SK-N-SH treated with all-trans-retinoic acid at 6 μM for 48 hours (cell line): Measurements from ENCODE around the gene RRAD.
A peak's percentile ranks its signal among the peaks of the same experiment; 100 is the strongest.

Source experiments
- ATAC-seq: fragments of 200-7000 bp; cut with Tn5 transposase; 3 replicates; pipeline ENCODE4 v1.9.1; 2020; ENCODE audit warnings: mild to moderate bottlenecking, moderate library complexity
- ARNTL ChIP-seq: fragments of 450-650 bp; formaldehyde crosslinking; IDR thresholded peaks from 2 replicates; pipeline ENCODE4 v1.5.0; 2020; ENCODE audit warnings: low read depth, mild to moderate bottlenecking, moderate library complexity, borderline replicate concordance
- BACH2 ChIP-seq: fragments of 250-450 bp; sonication (Bioruptor Pico); IDR thresholded peaks from 2 replicates; pipeline ENCODE4 v1.9.0; 2021; ENCODE audit warnings: mild to moderate bottlenecking, borderline replicate concordance
- CSDC2 ChIP-seq: fragments of 250-450 bp; sonication (Bioruptor Pico); IDR thresholded peaks from 2 replicates; pipeline ENCODE4 v1.5.0; 2020; ENCODE audit warnings: mild to moderate bottlenecking, moderate library complexity
- ESRRG ChIP-seq: fragments of 250-450 bp; sonication (Bioruptor Pico); IDR thresholded peaks from 2 replicates; pipeline ENCODE4 v1.6.1; 2021; ENCODE audit warnings: mild to moderate bottlenecking
- GLIS3 ChIP-seq: fragments of 250-450 bp; sonication (Bioruptor Pico); IDR thresholded peaks from 2 replicates; pipeline ENCODE4 v1.5.0; 2020; ENCODE audit warnings: mild to moderate bottlenecking, moderate library complexity
- ISL1 ChIP-seq: fragments of 250-450 bp; sonication (Bioruptor Pico); IDR thresholded peaks from 2 replicates; pipeline ENCODE4 v2.1.2; 2022; ENCODE audit warnings: mild to moderate bottlenecking, moderate library complexity
- OSR1 ChIP-seq: fragments of 250-450 bp; sonication (Bioruptor Pico); IDR thresholded peaks from 2 replicates; pipeline ENCODE4 v1.8.0; 2022; ENCODE audit warnings: moderate library complexity, mild to moderate bottlenecking, inconsistent platforms
- RARB ChIP-seq: fragments of 250-450 bp; sonication (Bioruptor Pico); IDR thresholded peaks from 2 replicates; pipeline ENCODE4 v1.8.0; 2021; ENCODE audit warnings: mild to moderate bottlenecking, moderate library complexity
- SNAI2 ChIP-seq: fragments of 250-450 bp; sonication (Bioruptor Pico); IDR thresholded peaks from 2 replicates; pipeline ENCODE4 v1.5.0; 2020; ENCODE audit warnings: mild to moderate bottlenecking, moderate library complexity
- TOX ChIP-seq: fragments of 250-450 bp; sonication (Bioruptor Pico); IDR thresholded peaks from 2 replicates; pipeline ENCODE4 v1.8.0; 2021; ENCODE audit warnings: mild to moderate bottlenecking, moderate library complexity, borderline replicate concordance
- ZC3H10 ChIP-seq: fragments of 250-450 bp; sonication (Bioruptor Pico); IDR thresholded peaks from 2 replicates; pipeline ENCODE4 v1.5.1; 2021; ENCODE audit warnings: mild to moderate bottlenecking, moderate library complexity
- ZFP3 ChIP-seq: fragments of 250-450 bp; sonication (Bioruptor Pico); IDR thresholded peaks from 2 replicates; pipeline ENCODE4 v1.5.0; 2020; ENCODE audit warnings: mild to moderate bottlenecking, moderate library complexity
- ZFP30 ChIP-seq: fragments of 450-650 bp; formaldehyde crosslinking; IDR thresholded peaks from 2 replicates; pipeline ENCODE4 v1.5.0; 2022; ENCODE audit warnings: mild to moderate bottlenecking, moderate library complexity
- ZNF565 ChIP-seq: fragments of 450-650 bp; formaldehyde crosslinking; conservative IDR thresholded peaks from 2 replicates; pipeline ENCODE4 v1.5.0; 2020; ENCODE audit warnings: low read depth, mild to moderate bottlenecking, moderate library complexity
- ZNF70 ChIP-seq: fragments of 450-650 bp; formaldehyde crosslinking; IDR thresholded peaks from 2 replicates; pipeline ENCODE4 v1.5.0; 2020; ENCODE audit warnings: mild to moderate bottlenecking, moderate library complexity
- ZNF8 ChIP-seq: fragments of 450-650 bp; formaldehyde crosslinking; IDR thresholded peaks from 2 replicates; pipeline ENCODE4 v1.5.0; 2020; ENCODE audit warnings: mild to moderate bottlenecking, moderate library complexity
- TF ChIP-seq, protein P1 (sequence below): fragments of 250-450 bp; sonication (Bioruptor Pico); IDR thresholded peaks from 2 replicates; pipeline ENCODE4 v1.5.1; 2021; ENCODE audit warnings: mild to moderate bottlenecking, moderate library complexity
- TF ChIP-seq, protein P2 (sequence below): fragments of 250-450 bp; sonication (Bioruptor Pico); IDR thresholded peaks from 2 replicates; pipeline ENCODE4 v1.5.0; 2020; ENCODE audit warnings: mild to moderate bottlenecking, moderate library complexity
- TF ChIP-seq, protein P3 (sequence below): fragments of 250-450 bp; sonication (Bioruptor Pico); IDR thresholded peaks from 2 replicates; pipeline ENCODE4 v1.8.0; 2020; ENCODE audit warnings: mild to moderate bottlenecking, moderate library complexity, borderline replicate concordance
- TF ChIP-seq, protein P4 (sequence below): fragments of 250-450 bp; sonication (Bioruptor Pico); IDR thresholded peaks from 2 replicates; pipeline ENCODE4 v1.5.1; 2020; ENCODE audit warnings: low read depth, mild to moderate bottlenecking, moderate library complexity

RRAD gene

DNA sequence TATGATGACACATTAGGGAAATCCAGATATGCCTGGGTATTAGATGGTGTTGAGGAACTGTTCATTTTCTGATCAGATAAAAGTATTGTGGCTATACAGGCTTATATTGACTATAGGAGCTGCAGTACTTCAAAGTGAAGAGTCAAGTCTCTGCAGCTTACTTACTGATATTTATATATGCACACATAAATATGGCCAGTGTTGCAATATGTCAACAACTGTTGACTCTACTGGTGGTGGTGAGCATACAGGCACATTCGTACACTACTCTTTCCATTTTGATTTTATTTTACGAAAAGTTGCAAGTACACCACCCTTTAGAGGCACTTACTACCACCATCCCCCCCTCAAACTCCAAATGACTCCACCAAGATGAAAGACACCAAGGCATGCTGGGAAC is 6.3 kb upstream of the RRAD start:
- ATAC-seq = no peak
- TF ChIP-seq TOX (CRISPR knock-in tag) (no peak), ZFP3 (CRISPR knock-in tag) (no peak), GLIS3 (CRISPR knock-in tag) (no peak), ZC3H10 (no peak), BACH2 (no peak), ZNF70 (no peak), OSR1 (no peak), ZNF8 (CRISPR knock-in tag) (no peak), RARB (CRISPR knock-in tag) (no peak), ZFP30 (CRISPR knock-in tag) (no peak), CSDC2 (CRISPR knock-in tag) (no peak), ZNF565 (CRISPR knock-in tag) (no peak)
- TF ChIP-seq, protein P1, sequence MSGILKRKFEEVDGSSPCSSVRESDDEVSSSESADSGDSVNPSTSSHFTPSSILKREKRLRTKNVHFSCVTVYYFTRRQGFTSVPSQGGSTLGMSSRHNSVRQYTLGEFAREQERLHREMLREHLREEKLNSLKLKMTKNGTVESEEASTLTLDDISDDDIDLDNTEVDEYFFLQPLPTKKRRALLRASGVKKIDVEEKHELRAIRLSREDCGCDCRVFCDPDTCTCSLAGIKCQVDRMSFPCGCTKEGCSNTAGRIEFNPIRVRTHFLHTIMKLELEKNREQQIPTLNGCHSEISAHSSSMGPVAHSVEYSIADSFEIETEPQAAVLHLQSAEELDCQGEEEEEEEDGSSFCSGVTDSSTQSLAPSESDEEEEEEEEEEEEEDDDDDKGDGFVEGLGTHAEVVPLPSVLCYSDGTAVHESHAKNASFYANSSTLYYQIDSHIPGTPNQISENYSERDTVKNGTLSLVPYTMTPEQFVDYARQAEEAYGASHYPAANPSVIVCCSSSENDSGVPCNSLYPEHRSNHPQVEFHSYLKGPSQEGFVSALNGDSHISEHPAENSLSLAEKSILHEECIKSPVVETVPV = no peak
- TF ChIP-seq, protein P2, sequence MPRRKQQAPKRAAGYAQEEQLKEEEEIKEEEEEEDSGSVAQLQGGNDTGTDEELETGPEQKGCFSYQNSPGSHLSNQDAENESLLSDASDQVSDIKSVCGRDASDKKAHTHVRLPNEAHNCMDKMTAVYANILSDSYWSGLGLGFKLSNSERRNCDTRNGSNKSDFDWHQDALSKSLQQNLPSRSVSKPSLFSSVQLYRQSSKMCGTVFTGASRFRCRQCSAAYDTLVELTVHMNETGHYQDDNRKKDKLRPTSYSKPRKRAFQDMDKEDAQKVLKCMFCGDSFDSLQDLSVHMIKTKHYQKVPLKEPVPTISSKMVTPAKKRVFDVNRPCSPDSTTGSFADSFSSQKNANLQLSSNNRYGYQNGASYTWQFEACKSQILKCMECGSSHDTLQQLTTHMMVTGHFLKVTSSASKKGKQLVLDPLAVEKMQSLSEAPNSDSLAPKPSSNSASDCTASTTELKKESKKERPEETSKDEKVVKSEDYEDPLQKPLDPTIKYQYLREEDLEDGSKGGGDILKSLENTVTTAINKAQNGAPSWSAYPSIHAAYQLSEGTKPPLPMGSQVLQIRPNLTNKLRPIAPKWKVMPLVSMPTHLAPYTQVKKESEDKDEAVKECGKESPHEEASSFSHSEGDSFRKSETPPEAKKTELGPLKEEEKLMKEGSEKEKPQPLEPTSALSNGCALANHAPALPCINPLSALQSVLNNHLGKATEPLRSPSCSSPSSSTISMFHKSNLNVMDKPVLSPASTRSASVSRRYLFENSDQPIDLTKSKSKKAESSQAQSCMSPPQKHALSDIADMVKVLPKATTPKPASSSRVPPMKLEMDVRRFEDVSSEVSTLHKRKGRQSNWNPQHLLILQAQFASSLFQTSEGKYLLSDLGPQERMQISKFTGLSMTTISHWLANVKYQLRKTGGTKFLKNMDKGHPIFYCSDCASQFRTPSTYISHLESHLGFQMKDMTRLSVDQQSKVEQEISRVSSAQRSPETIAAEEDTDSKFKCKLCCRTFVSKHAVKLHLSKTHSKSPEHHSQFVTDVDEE = no peak

DNA sequence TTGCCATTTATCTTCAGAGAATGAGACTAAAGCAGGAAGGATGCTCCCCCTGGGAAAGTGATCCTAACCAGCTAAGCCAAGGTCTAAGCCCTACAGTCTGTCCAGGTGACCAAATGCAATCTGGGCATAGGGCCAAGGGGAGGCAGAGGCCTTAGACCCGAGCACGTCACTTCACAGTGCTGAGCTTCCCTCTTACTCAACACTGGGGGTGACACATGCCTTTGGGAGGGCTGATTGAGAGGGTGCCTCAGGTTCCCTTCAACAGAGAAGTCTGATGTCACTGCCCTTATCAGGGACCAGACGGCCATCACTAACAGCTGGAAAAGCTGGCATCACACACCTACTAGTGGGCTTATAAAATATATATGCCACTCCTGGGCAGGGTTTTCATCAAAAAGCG is 4.9 kb upstream of the RRAD start:
- peak; percentile 51; the same call in 1 of the 2 replicates for TF ChIP-seq ZNF70
- TF ChIP-seq CSDC2 (CRISPR knock-in tag) = no peak
- TF ChIP-seq, protein P3, sequence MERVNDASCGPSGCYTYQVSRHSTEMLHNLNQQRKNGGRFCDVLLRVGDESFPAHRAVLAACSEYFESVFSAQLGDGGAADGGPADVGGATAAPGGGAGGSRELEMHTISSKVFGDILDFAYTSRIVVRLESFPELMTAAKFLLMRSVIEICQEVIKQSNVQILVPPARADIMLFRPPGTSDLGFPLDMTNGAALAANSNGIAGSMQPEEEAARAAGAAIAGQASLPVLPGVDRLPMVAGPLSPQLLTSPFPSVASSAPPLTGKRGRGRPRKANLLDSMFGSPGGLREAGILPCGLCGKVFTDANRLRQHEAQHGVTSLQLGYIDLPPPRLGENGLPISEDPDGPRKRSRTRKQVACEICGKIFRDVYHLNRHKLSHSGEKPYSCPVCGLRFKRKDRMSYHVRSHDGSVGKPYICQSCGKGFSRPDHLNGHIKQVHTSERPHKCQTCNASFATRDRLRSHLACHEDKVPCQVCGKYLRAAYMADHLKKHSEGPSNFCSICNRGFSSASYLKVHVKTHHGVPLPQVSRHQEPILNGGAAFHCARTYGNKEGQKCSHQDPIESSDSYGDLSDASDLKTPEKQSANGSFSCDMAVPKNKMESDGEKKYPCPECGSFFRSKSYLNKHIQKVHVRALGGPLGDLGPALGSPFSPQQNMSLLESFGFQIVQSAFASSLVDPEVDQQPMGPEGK (CRISPR knock-in tag) = no peak
- TF ChIP-seq ISL1 = no peak
- TF ChIP-seq SNAI2 (CRISPR knock-in tag) = no peak
- no peak for TF ChIP-seq ARNTL
- TF ChIP-seq, protein P2 = no peak
- TF ChIP-seq TOX (CRISPR knock-in tag) = no peak
- no peak for ATAC-seq

DNA sequence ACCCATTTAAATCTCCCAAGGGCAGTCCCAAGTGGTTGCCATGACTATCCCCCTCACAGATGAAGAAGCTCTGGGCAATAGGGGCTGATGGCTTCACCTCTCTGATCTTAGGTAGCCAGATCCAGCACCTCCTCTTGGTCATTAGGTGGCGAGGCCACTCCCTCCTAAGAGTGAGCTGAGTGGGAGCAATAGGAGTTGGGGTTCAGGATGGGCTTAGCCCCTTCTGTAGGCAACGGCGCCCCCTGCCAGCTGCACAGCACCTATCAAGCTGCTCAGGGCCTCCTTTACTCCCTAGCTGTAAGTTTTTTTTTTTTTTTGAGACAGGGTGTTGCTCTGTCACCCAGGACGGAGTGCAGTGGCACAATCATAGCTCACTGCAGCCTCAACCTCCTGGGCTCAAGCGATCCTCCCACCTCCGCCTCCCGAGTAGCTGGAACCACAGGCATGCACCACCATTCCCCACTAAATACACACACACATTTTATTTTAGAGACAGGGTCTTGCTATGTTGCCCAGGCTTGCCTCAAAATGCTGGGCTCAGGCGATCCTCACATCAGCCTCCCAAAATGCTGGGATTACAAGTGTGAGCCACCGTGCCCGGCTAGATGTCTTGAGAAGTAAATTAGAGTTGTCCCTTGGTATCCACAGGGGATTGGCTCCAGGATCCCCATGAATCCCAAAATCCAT is 3.5 kb upstream of the RRAD start:
- ATAC-seq = peak; percentile 44

More for the DNA sequence above, 3.5 kb upstream of the RRAD start:
- TF ChIP-seq ISL1 (no peak), SNAI2 (CRISPR knock-in tag) (no peak), TOX (CRISPR knock-in tag) (no peak), ZFP3 (CRISPR knock-in tag) (no peak), ZNF8 (CRISPR knock-in tag) (no peak), BACH2 (no peak), CSDC2 (CRISPR knock-in tag) (no peak), ESRRG (CRISPR knock-in tag) (no peak), ZC3H10 (no peak)
- TF ChIP-seq, protein P2 = no peak
- TF ChIP-seq, protein P1 = no peak
- TF ChIP-seq, protein P4, sequence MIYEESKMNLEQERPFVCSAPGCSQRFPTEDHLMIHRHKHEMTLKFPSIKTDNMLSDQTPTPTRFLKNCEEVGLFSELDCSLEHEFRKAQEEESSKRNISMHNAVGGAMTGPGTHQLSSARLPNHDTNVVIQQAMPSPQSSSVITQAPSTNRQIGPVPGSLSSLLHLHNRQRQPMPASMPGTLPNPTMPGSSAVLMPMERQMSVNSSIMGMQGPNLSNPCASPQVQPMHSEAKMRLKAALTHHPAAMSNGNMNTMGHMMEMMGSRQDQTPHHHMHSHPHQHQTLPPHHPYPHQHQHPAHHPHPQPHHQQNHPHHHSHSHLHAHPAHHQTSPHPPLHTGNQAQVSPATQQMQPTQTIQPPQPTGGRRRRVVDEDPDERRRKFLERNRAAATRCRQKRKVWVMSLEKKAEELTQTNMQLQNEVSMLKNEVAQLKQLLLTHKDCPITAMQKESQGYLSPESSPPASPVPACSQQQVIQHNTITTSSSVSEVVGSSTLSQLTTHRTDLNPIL (CRISPR knock-in tag) = no peak
